ENCODE results near the gene COL21A1.

DNA sequence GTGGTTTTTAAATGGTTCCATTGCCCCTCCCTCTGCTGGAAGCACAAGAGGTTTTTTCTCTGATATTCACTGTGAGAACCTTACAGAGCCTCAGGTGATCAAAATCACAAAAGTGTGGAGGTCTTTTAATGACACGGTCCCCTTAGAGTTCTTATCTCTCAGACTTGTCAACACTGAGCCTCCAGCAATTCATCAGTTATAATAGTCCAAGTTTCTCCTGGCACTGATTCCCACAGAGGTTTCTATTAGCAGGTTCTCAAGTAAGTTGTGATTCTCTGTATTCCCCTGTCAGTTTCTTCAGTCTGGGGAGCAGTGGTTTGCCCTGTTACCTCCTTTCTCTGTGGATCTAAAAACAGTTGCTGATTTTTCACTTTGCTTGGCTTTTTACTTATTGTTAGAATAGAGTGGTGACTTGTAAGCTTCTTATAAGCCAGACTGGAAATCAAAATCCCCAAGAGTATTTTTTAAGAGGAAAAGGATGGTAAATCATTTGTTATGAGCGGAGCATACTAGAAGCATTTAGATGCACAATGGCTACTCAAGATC is 214.6 kb downstream of the COL21A1 start:
- TF ChIP-seq EZH2 (IDR thresholded peaks at IDR 0.05; ENCODE audit: borderline replicate concordance, low read length): no peak
- TF ChIP-seq, protein P1, sequence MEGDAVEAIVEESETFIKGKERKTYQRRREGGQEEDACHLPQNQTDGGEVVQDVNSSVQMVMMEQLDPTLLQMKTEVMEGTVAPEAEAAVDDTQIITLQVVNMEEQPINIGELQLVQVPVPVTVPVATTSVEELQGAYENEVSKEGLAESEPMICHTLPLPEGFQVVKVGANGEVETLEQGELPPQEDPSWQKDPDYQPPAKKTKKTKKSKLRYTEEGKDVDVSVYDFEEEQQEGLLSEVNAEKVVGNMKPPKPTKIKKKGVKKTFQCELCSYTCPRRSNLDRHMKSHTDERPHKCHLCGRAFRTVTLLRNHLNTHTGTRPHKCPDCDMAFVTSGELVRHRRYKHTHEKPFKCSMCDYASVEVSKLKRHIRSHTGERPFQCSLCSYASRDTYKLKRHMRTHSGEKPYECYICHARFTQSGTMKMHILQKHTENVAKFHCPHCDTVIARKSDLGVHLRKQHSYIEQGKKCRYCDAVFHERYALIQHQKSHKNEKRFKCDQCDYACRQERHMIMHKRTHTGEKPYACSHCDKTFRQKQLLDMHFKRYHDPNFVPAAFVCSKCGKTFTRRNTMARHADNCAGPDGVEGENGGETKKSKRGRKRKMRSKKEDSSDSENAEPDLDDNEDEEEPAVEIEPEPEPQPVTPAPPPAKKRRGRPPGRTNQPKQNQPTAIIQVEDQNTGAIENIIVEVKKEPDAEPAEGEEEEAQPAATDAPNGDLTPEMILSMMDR (conservative IDR thresholded peaks at IDR 0.05 in 1 of 2, IDR thresholded peaks at IDR 0.05 in 1 of 2; ENCODE audit: extremely low read depth in 1 of 2, insufficient read depth in 1 of 2, low read depth in 1 of 2, low read length in 2 of 2): no peak
